ENCODE measurements around the gene GRHPR.

The GRHPR gene

GRCh38 chr9:37408933-37409710 lies 13.4 kb upstream of the GRHPR start:
- DNase-seq (ENCODE audit: low spot score) = no peak
- no peak for TF ChIP-seq CTCF (IDR thresholded peaks at IDR 0.05; ENCODE audit: poor library complexity, severe bottlenecking)
- no peak for ATAC-seq (ENCODE audit: low read depth)
- Histone ChIP-seq H3K36me3 (ENCODE audit: low read depth) (no peaks in the 10 kb centered on the region), H3K27me3 (ENCODE audit: insufficient read depth, poor library complexity, severe bottlenecking) (no peaks in the 10 kb centered on the region), H3K9me3 (ENCODE audit: severe bottlenecking) (no peaks in the 10 kb centered on the region), H3K27ac (ENCODE audit: poor library complexity, severe bottlenecking) (no peak overlapping the region), H3K4me3 (ENCODE audit: severe bottlenecking) (no peak overlapping the region), H3K4me1 (ENCODE audit: insufficient read depth, poor library complexity, severe bottlenecking) (peaks cover 13% of the 10 kb centered on the region)

- Histone ChIP-seq H3K4me3 (ENCODE audit: severe bottlenecking) (no peak overlapping the region), H3K27ac (ENCODE audit: poor library complexity, severe bottlenecking) (no peak overlapping the region), H3K4me1 (ENCODE audit: insufficient read depth, poor library complexity, severe bottlenecking) (peaks cover 19% of the 10 kb centered on the region), H3K27me3 (ENCODE audit: insufficient read depth, poor library complexity, severe bottlenecking) (no peaks in the 10 kb centered on the region), H3K36me3 (ENCODE audit: low read depth) (no peaks in the 10 kb centered on the region), H3K9me3 (ENCODE audit: severe bottlenecking) (no peaks in the 10 kb centered on the region)
- ATAC-seq (ENCODE audit: low read depth) = no peak
- no peak for DNase-seq (ENCODE audit: low spot score)
- TF ChIP-seq CTCF (IDR thresholded peaks at IDR 0.05; ENCODE audit: poor library complexity, severe bottlenecking) = no peak
Observed at GRCh38 chr9:37410354-37410861, 12.1 kb upstream of the GRHPR start.

GRCh38 chr9:37410969-37411785 lies 11.3 kb upstream of the GRHPR start:
- Histone ChIP-seq H3K36me3 (ENCODE audit: low read depth) (no peaks in the 10 kb centered on the region), H3K4me3 (ENCODE audit: severe bottlenecking) (no peak overlapping the region), H3K4me1 (ENCODE audit: insufficient read depth, poor library complexity, severe bottlenecking) (peaks cover 19% of the 10 kb centered on the region), H3K27me3 (ENCODE audit: insufficient read depth, poor library complexity, severe bottlenecking) (no peaks in the 10 kb centered on the region), H3K27ac (ENCODE audit: poor library complexity, severe bottlenecking) (no peak overlapping the region), H3K9me3 (ENCODE audit: severe bottlenecking) (no peaks in the 10 kb centered on the region)
- no peak for DNase-seq (ENCODE audit: low spot score)
- TF ChIP-seq CTCF (IDR thresholded peaks at IDR 0.05; ENCODE audit: poor library complexity, severe bottlenecking) = peak; percentile 26
- ATAC-seq (ENCODE audit: low read depth) = no peak

- Histone ChIP-seq H3K4me3 (ENCODE audit: severe bottlenecking) (no peak overlapping the region), H3K4me1 (ENCODE audit: insufficient read depth, poor library complexity, severe bottlenecking) (peaks cover 19% of the 10 kb centered on the region), H3K27me3 (ENCODE audit: insufficient read depth, poor library complexity, severe bottlenecking) (no peaks in the 10 kb centered on the region), H3K9me3 (ENCODE audit: severe bottlenecking) (no peaks in the 10 kb centered on the region), H3K27ac (ENCODE audit: poor library complexity, severe bottlenecking) (peak overlapping the region; percentile 51), H3K36me3 (ENCODE audit: low read depth) (no peaks in the 10 kb centered on the region)
- peak; percentile 65 for ATAC-seq (ENCODE audit: low read depth)
- DNase-seq (ENCODE audit: low spot score) = no peak
- TF ChIP-seq CTCF (IDR thresholded peaks at IDR 0.05; ENCODE audit: poor library complexity, severe bottlenecking) = no peak
Observed at GRCh38 chr9:37412431-37413151, 9.9 kb upstream of the GRHPR start.

Data from RWPE2 (cell line).